ENCODE measurements around the gene NRIP1.

DNA sequence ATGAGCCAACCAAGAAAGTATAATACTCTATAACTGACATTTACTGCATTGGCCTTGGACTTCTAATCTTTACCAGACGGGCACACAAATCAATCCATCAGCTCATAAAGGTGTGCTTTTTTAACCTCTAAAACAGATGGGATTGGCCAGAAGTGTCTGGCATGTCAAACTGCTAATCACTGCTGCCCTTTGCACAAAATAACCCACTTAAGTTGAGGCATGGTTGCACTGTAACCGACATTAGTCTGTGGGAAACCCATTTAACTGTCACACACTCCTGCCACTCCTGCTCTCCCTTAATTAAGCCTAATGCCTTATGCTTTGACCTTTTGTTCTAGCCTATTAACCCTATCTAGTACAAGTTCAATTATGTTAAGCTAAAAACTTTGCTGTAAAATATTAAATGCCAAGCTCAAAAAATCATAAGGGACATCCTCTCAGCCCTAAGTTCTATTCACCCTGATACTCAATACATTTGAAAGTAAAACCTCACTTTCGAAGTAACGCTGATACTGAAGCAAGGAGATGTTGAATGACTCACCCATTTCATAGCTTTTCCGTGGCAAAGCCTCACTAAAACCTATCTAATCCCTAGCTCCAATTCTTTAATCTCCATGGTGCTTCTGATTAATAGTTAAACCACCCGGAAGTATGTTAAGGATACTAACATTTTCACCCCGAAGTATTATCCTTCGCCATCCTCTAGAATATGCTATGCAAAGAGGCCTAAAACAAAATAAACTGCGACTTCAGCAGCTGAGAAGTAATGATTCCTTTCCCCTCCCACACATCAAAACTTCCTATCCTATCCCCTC is 12.9 kb downstream of the NRIP1 start:
- TF ChIP-seq, protein P1, sequence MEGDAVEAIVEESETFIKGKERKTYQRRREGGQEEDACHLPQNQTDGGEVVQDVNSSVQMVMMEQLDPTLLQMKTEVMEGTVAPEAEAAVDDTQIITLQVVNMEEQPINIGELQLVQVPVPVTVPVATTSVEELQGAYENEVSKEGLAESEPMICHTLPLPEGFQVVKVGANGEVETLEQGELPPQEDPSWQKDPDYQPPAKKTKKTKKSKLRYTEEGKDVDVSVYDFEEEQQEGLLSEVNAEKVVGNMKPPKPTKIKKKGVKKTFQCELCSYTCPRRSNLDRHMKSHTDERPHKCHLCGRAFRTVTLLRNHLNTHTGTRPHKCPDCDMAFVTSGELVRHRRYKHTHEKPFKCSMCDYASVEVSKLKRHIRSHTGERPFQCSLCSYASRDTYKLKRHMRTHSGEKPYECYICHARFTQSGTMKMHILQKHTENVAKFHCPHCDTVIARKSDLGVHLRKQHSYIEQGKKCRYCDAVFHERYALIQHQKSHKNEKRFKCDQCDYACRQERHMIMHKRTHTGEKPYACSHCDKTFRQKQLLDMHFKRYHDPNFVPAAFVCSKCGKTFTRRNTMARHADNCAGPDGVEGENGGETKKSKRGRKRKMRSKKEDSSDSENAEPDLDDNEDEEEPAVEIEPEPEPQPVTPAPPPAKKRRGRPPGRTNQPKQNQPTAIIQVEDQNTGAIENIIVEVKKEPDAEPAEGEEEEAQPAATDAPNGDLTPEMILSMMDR (IDR thresholded peaks at IDR 0.05), result no peak
- no peak for TF ChIP-seq POLR2A (IDR thresholded peaks at IDR 0.05)

Measured in lower leg skin (tissue), 3 donors.